Spinal cord (tissue), 10 donors: ENCODE data around the gene HINT3. TPM values are rescaled to one million over a fixed set of nuclear protein-coding genes. Genes with fewer than 3 reads are reported as not detected.

Experiments
- DNase-seq, 6 donors: peaks; one replicate each; pipeline versions ENCODE4 v3.0.0 to v3.0.0-alpha.2; 2013 to 2015; ENCODE audit warnings: low spot score in 6 of 6, low read depth in 4 of 6
- H3K27ac ChIP-seq: one replicate; pipeline ENCODE4 v1.5.1; 2013; ENCODE audit warnings: low read depth, low read length, control low read depth
- H3K27me3 ChIP-seq: one replicate; pipeline ENCODE4 v1.6.1; 2013; ENCODE audit warnings: low read length; ENCODE audit not compliant: control insufficient read depth, insufficient read depth
- H3K36me3 ChIP-seq: one replicate; pipeline ENCODE4 v1.6.1; 2013; ENCODE audit warnings: low read length; ENCODE audit not compliant: control insufficient read depth, insufficient read depth
- H3K4me1 ChIP-seq: one replicate; pipeline ENCODE4 v1.6.1; 2013; ENCODE audit warnings: low read length; ENCODE audit not compliant: control insufficient read depth, insufficient read depth
- H3K4me3 ChIP-seq: one replicate; pipeline ENCODE4 v1.5.1; 2013; ENCODE audit warnings: low read depth, low read length, control low read depth
- H3K9me3 ChIP-seq: one replicate; pipeline ENCODE4 v1.6.1; 2013; ENCODE audit warnings: low read length; ENCODE audit not compliant: control insufficient read depth, insufficient read depth
- WGBS: methylation state at CpG from one replicate; pipeline ENCODE4 v1.1.5; 2013; ENCODE audit warnings: missing lambda C conversion rate; ENCODE audit not compliant: insufficient coverage; 5-methylcytosine and 5-hydroxymethylcytosine counted together
- polyA plus RNA-seq, 2 donors: library from polyadenylated mRNA; unstranded; fragments of 120-200 nt; gene quantifications; one replicate each; pipeline ENCODE4 v1.2.1, GENCODE V29; 2013; ENCODE audit not compliant: insufficient read length in 2 of 2
- total RNA-seq, 2 donors: library from RNA; depleted of rRNA in 1 of 2; stranded (reverse); fragments of 120-200 nt in 1 of 2; fragments of >200 nt in 1 of 2; gene quantifications; one replicate each; pipeline versions ENCODE4 v1.2.3 to v1.2.4, GENCODE V29; 2013 to 2014
- donor health status: healthy.

The HINT3 gene
- total and polyA plus RNA-seq, 4 donors = 32.6 to 75.0 (median 58.4) TPM

- Histone ChIP-seq H3K27ac (peak overlapping the region; percentile 4), H3K27me3 (no peaks in the 10 kb centered on the region)
- WGBS = no CpG with 5 or more reads among the region's 3 CpGs
These were observed 37.0 kb upstream of the HINT3 start for GRCh38 chr6:125919618-125920017.

GRCh38 chr6:125922322-125922860, 34.2 kb upstream of the HINT3 start:
- Histone ChIP-seq H3K27ac (no peak overlapping the region), H3K36me3 (peaks cover 4% of the 10 kb centered on the region)
- no peak for DNase-seq

More at GRCh38 chr6:125919618-125920017, 37.0 kb upstream of the HINT3 start:
- H3K36me3 ChIP-seq = peaks cover 4% of the 10 kb centered on the region
- no peaks in the 10 kb centered on the region for H3K9me3 ChIP-seq
- H3K4me1 ChIP-seq = no peaks in the 10 kb centered on the region
- peak overlapping the region; percentile 20 for H3K4me3 ChIP-seq
- no peak for DNase-seq

GRCh38 chr6:125923366-125923877, 33.1 kb upstream of the HINT3 start:
- Histone ChIP-seq H3K9me3 (no peaks in the 10 kb centered on the region), H3K4me3 (no peak overlapping the region), H3K4me1 (no peaks in the 10 kb centered on the region), H3K27me3 (no peaks in the 10 kb centered on the region), H3K36me3 (peaks cover 4% of the 10 kb centered on the region), H3K27ac (no peak overlapping the region)
- no peak for DNase-seq
- WGBS = no CpG with 5 or more reads among the region's 4 CpGs

More at GRCh38 chr6:125922322-125922860, 34.2 kb upstream of the HINT3 start:
- Histone ChIP-seq H3K9me3 (no peaks in the 10 kb centered on the region), H3K4me3 (no peak overlapping the region), H3K27me3 (no peaks in the 10 kb centered on the region), H3K4me1 (no peaks in the 10 kb centered on the region)
- WGBS = 71% methylated on average over 5 of the region's 8 CpGs

GRCh38 chr6:125924169-125924568, 32.4 kb upstream of the HINT3 start:
- Histone ChIP-seq H3K36me3 (peaks cover 4% of the 10 kb centered on the region), H3K9me3 (no peaks in the 10 kb centered on the region), H3K27ac (no peak overlapping the region), H3K4me3 (no peak overlapping the region), H3K27me3 (no peaks in the 10 kb centered on the region), H3K4me1 (no peaks in the 10 kb centered on the region)
- 100% methylated on average over 1 of the region's 2 CpGs for WGBS
- DNase-seq = no peak

- WGBS = no CpG with 5 or more reads among the region's 2 CpGs
- no peaks in the 10 kb centered on the region for H3K27me3 ChIP-seq
- no peaks in the 10 kb centered on the region for H3K9me3 ChIP-seq
- peaks cover 4% of the 10 kb centered on the region for H3K36me3 ChIP-seq
- no peaks in the 10 kb centered on the region for H3K4me1 ChIP-seq
- DNase-seq = no peak
- no peak overlapping the region for H3K4me3 ChIP-seq
- no peak overlapping the region for H3K27ac ChIP-seq
These were observed 31.7 kb upstream of the HINT3 start for GRCh38 chr6:125924697-125925358.

GRCh38 chr6:125926711-125927110, 29.9 kb upstream of the HINT3 start:
- no peak for DNase-seq
- Histone ChIP-seq H3K36me3 (no peaks in the 10 kb centered on the region), H3K9me3 (no peaks in the 10 kb centered on the region), H3K4me1 (no peaks in the 10 kb centered on the region), H3K27me3 (no peaks in the 10 kb centered on the region), H3K4me3 (no peak overlapping the region), H3K27ac (no peak overlapping the region)
- no CpG with 5 or more reads among the region's 3 CpGs for WGBS

GRCh38 chr6:125927761-125928160, 28.8 kb upstream of the HINT3 start:
- Histone ChIP-seq H3K27me3 (no peaks in the 10 kb centered on the region), H3K4me3 (no peak overlapping the region), H3K36me3 (no peaks in the 10 kb centered on the region), H3K27ac (no peak overlapping the region), H3K4me1 (no peaks in the 10 kb centered on the region), H3K9me3 (no peaks in the 10 kb centered on the region)
- no peak for DNase-seq
- WGBS = 74% methylated on average over 6 of the region's 7 CpGs

GRCh38 chr6:125930765-125931418, 25.7 kb upstream of the HINT3 start:
- no peaks in the 10 kb centered on the region for H3K27me3 ChIP-seq
- no peaks in the 10 kb centered on the region for H3K4me1 ChIP-seq
- no peak overlapping the region for H3K27ac ChIP-seq
- H3K4me3 ChIP-seq = no peak overlapping the region
- WGBS = 62% methylated on average over 1 of the region's 3 CpGs
- no peaks in the 10 kb centered on the region for H3K9me3 ChIP-seq
- DNase-seq = no peak
- no peaks in the 10 kb centered on the region for H3K36me3 ChIP-seq

GRCh38 chr6:125931733-125932450, 24.7 kb upstream of the HINT3 start:
- 80% methylated on average over 1 of the region's 4 CpGs for WGBS
- H3K4me1 ChIP-seq = no peaks in the 10 kb centered on the region
- no peaks in the 10 kb centered on the region for H3K36me3 ChIP-seq
- no peak overlapping the region for H3K4me3 ChIP-seq
- no peak for DNase-seq
- H3K27me3 ChIP-seq = no peaks in the 10 kb centered on the region
- no peaks in the 10 kb centered on the region for H3K9me3 ChIP-seq
- no peak overlapping the region for H3K27ac ChIP-seq
